ENCODE results near the gene IGFBP1. TPM values are rescaled to one million over a fixed set of nuclear protein-coding genes. Genes with fewer than 3 reads are reported as not detected.

The IGFBP1 gene
- total and polyA plus RNA-seq, 2 of the 13 experiments (the other 11 are each of a cell fraction or from before 2014, with no cell fraction given), result 5.4 to 885 TPM

- TF ChIP-seq ARID3A (IDR thresholded peaks at IDR 0.05; ENCODE audit: low read depth, low read length) (no peak), AKNA (CRISPR knock-in tag; IDR thresholded peaks at IDR 0.05; ENCODE audit: borderline replicate concordance) (peak; percentile 28; the same call in 1 of the 2 replicates), PTBP1 (IDR thresholded peaks at IDR 0.05; ENCODE audit: low read depth, low read length, poor library complexity, severe bottlenecking) (no peak), ZNF180 (CRISPR knock-in tag; IDR thresholded peaks at IDR 0.05; ENCODE audit: borderline replicate concordance, low read depth) (no peak), KDM3A (CRISPR knock-in tag; IDR thresholded peaks at IDR 0.05; ENCODE audit: low read depth) (no peak), ZNF672 (CRISPR knock-in tag; IDR thresholded peaks at IDR 0.05) (peak; percentile 62; the same call in 1 of the 2 replicates), HNRNPL (IDR thresholded peaks at IDR 0.05; ENCODE audit: low read depth, low read length) (0 out of 2 replicates have a peak, but pooled peaks have one; percentile 18), SMAD3 (CRISPR knock-in tag; IDR thresholded peaks at IDR 0.05) (no peak), FOXO4 (CRISPR knock-in tag; conservative IDR thresholded peaks at IDR 0.05) (no peak), BHLHE40 (IDR thresholded peaks at IDR 0.05; ENCODE audit: low read length) (no peak), MAFF (IDR thresholded peaks at IDR 0.05; ENCODE audit: low read depth, low read length) (no peak), ZNF616 (CRISPR knock-in tag; IDR thresholded peaks at IDR 0.05; ENCODE audit: low read depth) (peak; percentile 53; the same call in 1 of the 2 replicates), ZFP37 (CRISPR knock-in tag; IDR thresholded peaks at IDR 0.05; ENCODE audit: borderline replicate concordance) (peak; percentile 85; the same call in 1 of the 2 replicates), ZNF292 (CRISPR knock-in tag; IDR thresholded peaks at IDR 0.05; ENCODE audit: borderline replicate concordance, low read depth) (no peak), ZNF24 (IDR thresholded peaks at IDR 0.05) (no peak), NKX3-1 (CRISPR knock-in tag; IDR thresholded peaks at IDR 0.05) (peak; percentile 71; the same call in 1 of the 2 replicates), ZNF207 (IDR thresholded peaks at IDR 0.05; ENCODE audit: borderline replicate concordance) (no peak)
- TF ChIP-seq, protein P1, sequence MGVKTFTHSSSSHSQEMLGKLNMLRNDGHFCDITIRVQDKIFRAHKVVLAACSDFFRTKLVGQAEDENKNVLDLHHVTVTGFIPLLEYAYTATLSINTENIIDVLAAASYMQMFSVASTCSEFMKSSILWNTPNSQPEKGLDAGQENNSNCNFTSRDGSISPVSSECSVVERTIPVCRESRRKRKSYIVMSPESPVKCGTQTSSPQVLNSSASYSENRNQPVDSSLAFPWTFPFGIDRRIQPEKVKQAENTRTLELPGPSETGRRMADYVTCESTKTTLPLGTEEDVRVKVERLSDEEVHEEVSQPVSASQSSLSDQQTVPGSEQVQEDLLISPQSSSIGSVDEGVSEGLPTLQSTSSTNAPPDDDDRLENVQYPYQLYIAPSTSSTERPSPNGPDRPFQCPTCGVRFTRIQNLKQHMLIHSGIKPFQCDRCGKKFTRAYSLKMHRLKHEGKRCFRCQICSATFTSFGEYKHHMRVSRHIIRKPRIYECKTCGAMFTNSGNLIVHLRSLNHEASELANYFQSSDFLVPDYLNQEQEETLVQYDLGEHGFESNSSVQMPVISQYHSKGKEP (CRISPR knock-in tag; IDR thresholded peaks at IDR 0.05), result no peak; the same call in 1 of the 2 replicates
- TF ChIP-seq, protein P2, sequence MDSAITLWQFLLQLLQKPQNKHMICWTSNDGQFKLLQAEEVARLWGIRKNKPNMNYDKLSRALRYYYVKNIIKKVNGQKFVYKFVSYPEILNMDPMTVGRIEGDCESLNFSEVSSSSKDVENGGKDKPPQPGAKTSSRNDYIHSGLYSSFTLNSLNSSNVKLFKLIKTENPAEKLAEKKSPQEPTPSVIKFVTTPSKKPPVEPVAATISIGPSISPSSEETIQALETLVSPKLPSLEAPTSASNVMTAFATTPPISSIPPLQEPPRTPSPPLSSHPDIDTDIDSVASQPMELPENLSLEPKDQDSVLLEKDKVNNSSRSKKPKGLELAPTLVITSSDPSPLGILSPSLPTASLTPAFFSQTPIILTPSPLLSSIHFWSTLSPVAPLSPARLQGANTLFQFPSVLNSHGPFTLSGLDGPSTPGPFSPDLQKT (CRISPR knock-in tag; IDR thresholded peaks at IDR 0.05; ENCODE audit: borderline replicate concordance), result no peak
Measured at GRCh38 chr7:45892407-45893035, 4.2 kb downstream of the IGFBP1 start (continued).

Measured in HepG2 (cell line).